ENCODE results near the gene RBM19.

DNA sequence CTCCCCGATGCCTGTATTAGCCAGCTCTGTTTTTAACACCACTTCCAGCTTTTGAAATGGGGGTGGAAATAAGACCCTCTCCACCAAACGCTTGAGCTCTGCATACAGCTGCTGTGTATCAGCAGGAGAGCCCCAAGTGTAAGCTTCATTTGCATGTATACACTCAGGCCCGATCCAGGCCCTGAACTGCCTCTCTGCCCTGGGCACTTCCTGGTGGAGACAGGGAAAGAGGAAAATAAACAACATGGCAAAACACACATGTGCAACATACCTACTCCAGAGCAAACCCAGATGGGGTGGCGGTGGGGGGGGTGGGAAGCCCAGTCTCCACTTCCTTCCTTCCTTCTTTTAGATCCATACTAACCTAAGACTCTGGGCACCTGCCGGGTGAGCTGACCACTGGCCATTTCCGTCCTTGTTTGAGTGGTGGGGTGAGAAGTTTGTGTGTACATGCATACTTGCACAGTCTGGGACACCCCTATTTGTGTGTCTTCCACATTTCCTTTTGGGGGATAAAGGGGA, 55.3 kb downstream of the RBM19 start:
- TF ChIP-seq CTCF (IDR thresholded peaks at IDR 0.05; ENCODE audit: insufficient read depth, low read length) (no peak), REST (IDR thresholded peaks at IDR 0.05; ENCODE audit: insufficient replicate concordance, low read depth) (no peak), GABPA (IDR thresholded peaks at IDR 0.05; ENCODE audit: low read depth) (no peak), POLR2AphosphoS5 (IDR thresholded peaks at IDR 0.05; ENCODE audit: low read depth) (no peak), SPI1 (IDR thresholded peaks at IDR 0.05; ENCODE audit: borderline replicate concordance, low read depth) (no peak)

Data from HL-60 (cell line).